ENCODE measurements around the gene PLCB2. TPM values are rescaled to one million over a fixed set of nuclear protein-coding genes. Genes with fewer than 3 reads are reported as not detected.

PLCB2 gene
- total and polyA plus RNA-seq, 2 donors (not counting 3 experiments of a cell fraction or from before 2014, with no cell fraction given): 1.5 to 1.6 TPM

- no peaks in the 10 kb centered on the region for H3K4me1 ChIP-seq (ENCODE audit: control insufficient read depth, extremely low read depth, insufficient read depth, low read length)
- no peak overlapping the region for H3K27ac ChIP-seq (ENCODE audit: insufficient read depth, low read depth, low read length)
- intact Hi-C loops (cut with micrococcal nuclease): loop anchor here (10.0 kb wide), 1 partner anchor 168 kb away; the partner anchor contains the start of gene BMF
- no peaks in the 10 kb centered on the region for H3K79me2 ChIP-seq (ENCODE audit: control insufficient read depth, insufficient read depth, low read length)
- no TSS peak for BruUV-seq (replicated peaks)
- H3K9ac ChIP-seq (replicated peaks; ENCODE audit: extremely low read depth, insufficient read depth, low read length): no peak overlapping the region
- FAIRE-seq (no peak), DNase-seq (ENCODE audit: low read depth, low spot score) (no peak)
- dilution Hi-C loops (cut with MboI; ENCODE audit: extremely low pct_ligation_motif_present, low sequenced_read_pairs): no loop called here
- no peak overlapping the region for H2AFZ ChIP-seq (ENCODE audit: low read depth, low read length)
- no peak overlapping the region for H3K4me3 ChIP-seq (replicated peaks in 1 of 3; ENCODE audit: insufficient read depth in 1 of 3, low read depth in 1 of 3, low read length in 3 of 3)
- no peaks in the 10 kb centered on the region for H4K20me1 ChIP-seq (replicated peaks; ENCODE audit: control insufficient read depth, extremely low read depth, insufficient read depth, low read length)
- H3K9me3 ChIP-seq (replicated peaks; ENCODE audit: control insufficient read depth, insufficient read depth, low read length): no peaks in the 10 kb centered on the region
- no peak overlapping the region for H3K4me2 ChIP-seq (ENCODE audit: insufficient read depth, low read length)
- H3K36me3 ChIP-seq (ENCODE audit: control insufficient read depth in 2 of 2, extremely low read depth in 1 of 2, insufficient read depth in 2 of 2, low read length in 2 of 2): no peaks in the 10 kb centered on the region
- peaks cover 2 to 5% of the 10 kb centered on the region in 2 experiments for H3K27me3 ChIP-seq (ENCODE audit: control insufficient read depth in 2 of 2, insufficient read depth in 2 of 2, low read length in 2 of 2)
- ChIA-PET POLR2A (no interaction called here), CTCF (interaction anchor here (0.9 to 20.1 kb wide), 17 partner anchors 8 to 235 kb away, joined by 3 to 879 read pairs (median 31); partner anchors contain the start of genes BMF, PAK6, PLCB2 and SRP14)
- TF ChIP-seq MAX (IDR thresholded peaks at IDR 0.05; ENCODE audit: insufficient read depth, insufficient read length): no peak
- no peaks in the 10 kb centered on the region for H3K9me1 ChIP-seq (replicated peaks; ENCODE audit: control insufficient read depth, extremely low read depth, insufficient read depth, low read length)
Measured at GRCh38 chr15:40272485-40273056, 35.2 kb downstream of the PLCB2 start.

- Histone ChIP-seq H3K4me1 (ENCODE audit: control insufficient read depth, extremely low read depth, insufficient read depth, low read length) (peaks cover 3% of the 10 kb centered on the region), H3K9me1 (replicated peaks; ENCODE audit: control insufficient read depth, extremely low read depth, insufficient read depth, low read length) (no peaks in the 10 kb centered on the region), H4K20me1 (replicated peaks; ENCODE audit: control insufficient read depth, extremely low read depth, insufficient read depth, low read length) (no peaks in the 10 kb centered on the region), H3K79me2 (ENCODE audit: control insufficient read depth, insufficient read depth, low read length) (no peaks in the 10 kb centered on the region), H3K27me3 (ENCODE audit: control insufficient read depth in 2 of 2, insufficient read depth in 2 of 2, low read length in 2 of 2) (peaks cover under 1 to 2% of the 10 kb centered on the region in 2 experiments), H3K9ac (replicated peaks; ENCODE audit: extremely low read depth, insufficient read depth, low read length) (no peak overlapping the region), H3K36me3 (ENCODE audit: control insufficient read depth in 2 of 2, extremely low read depth in 1 of 2, insufficient read depth in 2 of 2, low read length in 2 of 2) (no peaks in the 10 kb centered on the region), H2AFZ (ENCODE audit: low read depth, low read length) (no peak overlapping the region), H3K4me2 (ENCODE audit: insufficient read depth, low read length) (no peak overlapping the region), H3K9me3 (replicated peaks; ENCODE audit: control insufficient read depth, insufficient read depth, low read length) (no peaks in the 10 kb centered on the region), H3K4me3 (replicated peaks in 1 of 3; ENCODE audit: insufficient read depth in 1 of 3, low read depth in 1 of 3, low read length in 3 of 3) (no peak overlapping the region), H3K27ac (ENCODE audit: insufficient read depth, low read depth, low read length) (no peak overlapping the region)
- ChIA-PET POLR2A (no interaction called here), CTCF (interaction anchor here (0.9 to 20.1 kb wide), 7 partner anchors 9 to 225 kb away, joined by 3 to 879 read pairs (median 63); partner anchors contain the start of genes PAK6 and PLCB2)
- FAIRE-seq (no peak), DNase-seq (ENCODE audit: low read depth, low spot score) (no peak)
- no peak for TF ChIP-seq MAX (IDR thresholded peaks at IDR 0.05; ENCODE audit: insufficient read depth, insufficient read length)
- TF ChIP-seq POLR2A (IDR thresholded peaks at IDR 0.05; ENCODE audit: low read depth, low read length): no peak
- no peak for TF ChIP-seq EZH2 (IDR thresholded peaks at IDR 0.05; ENCODE audit: borderline replicate concordance, low read depth, low read length, severe bottlenecking)
- no peak for TF ChIP-seq GATA2 (IDR thresholded peaks at IDR 0.05; ENCODE audit: insufficient read depth, insufficient read length, low read depth, low read length)
- no peak for TF ChIP-seq POLR2AphosphoS5 (IDR thresholded peaks at IDR 0.05; ENCODE audit: insufficient read depth, low read depth, low read length)
- no peak for TF ChIP-seq MYC (IDR thresholded peaks at IDR 0.05; ENCODE audit: low read depth, low read length)
- no peak for TF ChIP-seq JUN (IDR thresholded peaks at IDR 0.05; ENCODE audit: borderline replicate concordance, insufficient read depth, insufficient read length, low read depth)
- no peak for TF ChIP-seq CTCF (IDR thresholded peaks at IDR 0.05; ENCODE audit: extremely low read depth in 1 of 2, insufficient read depth in 1 of 2, low read depth in 1 of 2, low read length in 2 of 2)
- TF ChIP-seq FOS (IDR thresholded peaks at IDR 0.05; ENCODE audit: borderline replicate concordance, insufficient read depth, low read length): no peak
- dilution Hi-C loops (cut with MboI; ENCODE audit: extremely low pct_ligation_motif_present, low sequenced_read_pairs): no loop called here
- intact Hi-C loops (cut with micrococcal nuclease): loop anchor here (10.0 kb wide), 1 partner anchor 167 kb away; the partner anchor contains the start of gene BMF
- BruUV-seq (replicated peaks): no TSS peak
Measured at GRCh38 chr15:40271685-40272484, 35.9 kb downstream of the PLCB2 start.

Measured in endothelial cell of umbilical vein (primary cell).